C4-2B (cell line): Measurements from ENCODE around the gene SENP5.

ENCODE experiments used
- CTCF ChIP-seq: fragments of 450-650 bp; conservative IDR thresholded peaks from 2 replicates; pipeline ENCODE4 v1.5.1; 2017; ENCODE audit warnings: mild to moderate bottlenecking
- ZFX ChIP-seq: fragments of 450-650 bp; IDR thresholded peaks from 2 replicates; pipeline ENCODE4 v1.6.1; 2017

DNA sequence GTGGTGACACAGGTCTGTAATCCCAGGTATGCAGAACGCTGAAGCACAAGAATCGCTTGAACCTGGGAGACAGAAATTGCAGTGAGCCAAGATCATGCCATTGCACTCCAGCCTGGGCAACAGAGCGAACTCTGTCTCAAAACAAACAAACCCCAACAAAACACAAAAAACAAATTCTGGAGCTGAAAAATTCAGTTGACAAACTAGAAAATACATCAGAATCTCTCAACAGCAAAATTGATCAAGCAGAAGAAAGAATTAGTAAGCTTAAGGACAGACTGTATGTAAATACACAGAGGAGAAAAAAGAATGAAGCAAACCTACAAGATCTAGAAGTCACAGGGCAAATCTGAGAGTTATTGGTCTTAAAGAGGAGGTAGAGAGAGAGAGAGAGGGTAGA is 49.3 kb downstream of the SENP5 start:
- TF ChIP-seq CTCF (no peak), ZFX (no peak)
